H1 (cell line): ENCODE results near the gene CLEC16A. TPM values are rescaled to one million over a fixed set of nuclear protein-coding genes. Genes with fewer than 3 reads are reported as not detected.

ENCODE experiments used
- E2F6 ChIP-seq: IDR thresholded peaks from 2 replicates; pipeline ENCODE4 v1.6.1; 2012; ENCODE audit warnings: inconsistent platforms
- TCF12 ChIP-seq: IDR thresholded peaks from 2 replicates; pipeline ENCODE4 v1.6.1; 2011; ENCODE audit warnings: low read depth, mild to moderate bottlenecking, low read length
- polyA plus RNA-seq, 7 experiments: library from polyadenylated mRNA; depleted of rRNA in 3 of 7; stranded (reverse) in 5 of 7; unstranded in 2 of 7; fragments of >200 nt in 5 of 7; fragments of 200-250 nt in 2 of 7; gene quantifications; 1 replicate in 5 of 7; 2 replicates in 1 of 7; 4 replicates in 1 of 7; pipeline versions ENCODE4 v1.2.1 to v1.2.3, GENCODE V29; 2011 to 2013; ENCODE audit warnings: missing spikeins in 2 of 7, mixed read lengths in 2 of 7
- total RNA-seq: library from RNA; stranded (reverse); fragmentation: NEBNext Ultra II Directional; extraction: Animal tissue kit (Norgen Biotek cat#: 25700); gene quantifications from 2 replicates; pipeline ENCODE4 v1.2.1, GENCODE V29; 2021

Gene CLEC16A
- total and polyA plus RNA-seq, 2 of the 8 experiments (the other 6 are each of a cell fraction or from before 2014, with no cell fraction given) = 7.6 to 19.3 TPM

DNA sequence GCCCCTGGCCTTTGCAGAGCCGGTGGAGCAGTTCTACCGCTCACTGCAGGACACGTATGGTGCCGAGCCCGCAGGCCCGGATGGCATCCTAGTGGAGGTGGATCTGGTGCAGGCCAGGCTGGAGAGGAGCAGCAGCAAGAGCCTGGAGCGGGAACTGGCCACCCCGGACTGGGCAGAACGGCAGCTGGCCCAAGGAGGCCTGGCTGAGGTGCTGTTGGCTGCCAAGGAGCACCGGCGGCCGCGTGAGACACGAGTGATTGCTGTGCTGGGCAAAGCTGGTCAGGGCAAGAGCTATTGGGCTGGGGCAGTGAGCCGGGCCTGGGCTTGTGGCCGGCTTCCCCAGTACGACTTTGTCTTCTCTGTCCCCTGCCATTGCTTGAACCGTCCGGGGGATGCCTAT lies 37.9 kb upstream of the CLEC16A start (continued):
- TF ChIP-seq E2F6 (no peak), TCF12 (no peak)
